Measurements from ENCODE around the gene NFKBIL1.

DNA sequence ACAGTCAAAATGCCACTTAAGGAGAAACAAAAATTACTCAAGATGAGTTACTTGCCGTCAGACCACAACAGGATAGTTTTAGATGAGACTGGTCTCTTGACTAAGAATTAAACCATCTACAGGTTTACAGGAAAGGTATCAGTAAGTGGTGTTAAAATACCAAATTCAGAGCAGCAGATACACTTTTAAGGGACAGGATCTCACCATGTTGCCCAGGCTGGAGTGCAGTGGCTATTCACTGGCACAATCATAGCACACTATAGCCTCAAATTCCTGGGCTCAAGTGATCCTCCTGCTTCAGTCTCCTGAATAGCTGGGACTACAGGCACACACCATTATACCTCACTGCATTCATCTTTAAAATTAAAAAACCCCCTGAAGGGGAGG, 14.0 kb upstream of the NFKBIL1 start:
- no peak for TF ChIP-seq GABPA (IDR thresholded peaks at IDR 0.05; ENCODE audit: low read depth)
- TF ChIP-seq, protein P1, sequence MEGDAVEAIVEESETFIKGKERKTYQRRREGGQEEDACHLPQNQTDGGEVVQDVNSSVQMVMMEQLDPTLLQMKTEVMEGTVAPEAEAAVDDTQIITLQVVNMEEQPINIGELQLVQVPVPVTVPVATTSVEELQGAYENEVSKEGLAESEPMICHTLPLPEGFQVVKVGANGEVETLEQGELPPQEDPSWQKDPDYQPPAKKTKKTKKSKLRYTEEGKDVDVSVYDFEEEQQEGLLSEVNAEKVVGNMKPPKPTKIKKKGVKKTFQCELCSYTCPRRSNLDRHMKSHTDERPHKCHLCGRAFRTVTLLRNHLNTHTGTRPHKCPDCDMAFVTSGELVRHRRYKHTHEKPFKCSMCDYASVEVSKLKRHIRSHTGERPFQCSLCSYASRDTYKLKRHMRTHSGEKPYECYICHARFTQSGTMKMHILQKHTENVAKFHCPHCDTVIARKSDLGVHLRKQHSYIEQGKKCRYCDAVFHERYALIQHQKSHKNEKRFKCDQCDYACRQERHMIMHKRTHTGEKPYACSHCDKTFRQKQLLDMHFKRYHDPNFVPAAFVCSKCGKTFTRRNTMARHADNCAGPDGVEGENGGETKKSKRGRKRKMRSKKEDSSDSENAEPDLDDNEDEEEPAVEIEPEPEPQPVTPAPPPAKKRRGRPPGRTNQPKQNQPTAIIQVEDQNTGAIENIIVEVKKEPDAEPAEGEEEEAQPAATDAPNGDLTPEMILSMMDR (IDR thresholded peaks at IDR 0.05; ENCODE audit: insufficient read depth, low read length), result no peak
